HL-60 (cell line): ENCODE measurements around the gene ASCL2.

ENCODE experiments used
- DNase-seq, 2 experiments: peaks; one replicate each; pipeline ENCODE4 v3.0.0-alpha.2; 2010 to 2020; ENCODE audit warnings: low read depth in 1 of 2, low spot score in 1 of 2
- H3K27ac ChIP-seq: fragments of 250-450 bp; sonication (Bioruptor Pico); replicated peaks from 2 replicates; pipeline ENCODE4 v1.5.1; 2020; ENCODE audit warnings: mild to moderate bottlenecking, moderate library complexity
- H3K27me3 ChIP-seq: fragments of 250-450 bp; sonication (Bioruptor Pico); 2 replicates; pipeline ENCODE4 v1.5.1; 2021; ENCODE audit warnings: mild to moderate bottlenecking, moderate library complexity; ENCODE audit not compliant: insufficient read depth, poor library complexity, severe bottlenecking
- H3K4me3 ChIP-seq: replicated peaks from 2 replicates; pipeline ENCODE4 v1.5.1; 2011; ENCODE audit warnings: mild to moderate bottlenecking, control low read depth, low read length; ENCODE audit not compliant: insufficient read depth
- CTCF ChIP-seq: IDR thresholded peaks from one replicate; pipeline ENCODE4 v1.5.1; 2011; ENCODE audit warnings: low read length, control low read depth, inconsistent platforms; ENCODE audit not compliant: insufficient read depth
- GABPA ChIP-seq: IDR thresholded peaks from 2 replicates; pipeline ENCODE4 v1.6.1; 2012; ENCODE audit warnings: low read depth
- POLR2AphosphoS5 ChIP-seq: IDR thresholded peaks from 2 replicates; pipeline ENCODE4 v1.6.1; 2012; ENCODE audit warnings: low read depth
- REST ChIP-seq: IDR thresholded peaks from 2 replicates; pipeline ENCODE4 v1.6.1; 2012; ENCODE audit warnings: low read depth; ENCODE audit not compliant: insufficient replicate concordance
- SPI1 ChIP-seq: IDR thresholded peaks from 2 replicates; pipeline ENCODE4 v1.6.1; 2012; ENCODE audit warnings: low read depth, mild to moderate bottlenecking, borderline replicate concordance

ASCL2 gene

GRCh38 chr11:2273311-2273710 is 2.9 kb upstream of the ASCL2 start:
- Histone ChIP-seq H3K4me3 (no peak overlapping the region), H3K27me3 (peaks cover 19% of the 10 kb centered on the region), H3K27ac (no peak overlapping the region)
- TF ChIP-seq POLR2AphosphoS5 (no peak), CTCF (no peak), REST (no peak), GABPA (no peak), SPI1 (no peak)
- no peak for DNase-seq

DNA sequence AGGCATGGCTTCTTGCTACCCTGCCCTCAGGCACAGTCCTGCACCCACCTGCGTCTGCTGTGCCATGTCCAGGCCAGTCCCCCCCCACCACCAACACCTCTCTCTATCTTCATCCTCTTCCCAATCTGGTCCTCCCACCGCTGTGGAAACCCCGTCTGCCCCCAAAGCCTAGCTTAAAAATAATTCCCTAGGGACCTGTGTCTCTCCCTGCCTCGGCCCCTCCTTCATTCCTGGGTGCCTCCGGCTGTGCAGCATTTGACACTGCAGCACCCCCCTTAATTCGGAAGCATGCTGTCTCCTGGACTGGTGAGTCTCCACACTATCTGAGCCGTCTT is 2.5 kb upstream of the ASCL2 start:
- TF ChIP-seq SPI1: no peak
- no peak for TF ChIP-seq GABPA
- TF ChIP-seq CTCF: no peak
- no peak for TF ChIP-seq POLR2AphosphoS5
- no peak for TF ChIP-seq REST
- H3K27ac ChIP-seq: no peak overlapping the region
- DNase-seq: no peak
- no peak overlapping the region for H3K4me3 ChIP-seq
- peaks cover 19% of the 10 kb centered on the region for H3K27me3 ChIP-seq

DNA sequence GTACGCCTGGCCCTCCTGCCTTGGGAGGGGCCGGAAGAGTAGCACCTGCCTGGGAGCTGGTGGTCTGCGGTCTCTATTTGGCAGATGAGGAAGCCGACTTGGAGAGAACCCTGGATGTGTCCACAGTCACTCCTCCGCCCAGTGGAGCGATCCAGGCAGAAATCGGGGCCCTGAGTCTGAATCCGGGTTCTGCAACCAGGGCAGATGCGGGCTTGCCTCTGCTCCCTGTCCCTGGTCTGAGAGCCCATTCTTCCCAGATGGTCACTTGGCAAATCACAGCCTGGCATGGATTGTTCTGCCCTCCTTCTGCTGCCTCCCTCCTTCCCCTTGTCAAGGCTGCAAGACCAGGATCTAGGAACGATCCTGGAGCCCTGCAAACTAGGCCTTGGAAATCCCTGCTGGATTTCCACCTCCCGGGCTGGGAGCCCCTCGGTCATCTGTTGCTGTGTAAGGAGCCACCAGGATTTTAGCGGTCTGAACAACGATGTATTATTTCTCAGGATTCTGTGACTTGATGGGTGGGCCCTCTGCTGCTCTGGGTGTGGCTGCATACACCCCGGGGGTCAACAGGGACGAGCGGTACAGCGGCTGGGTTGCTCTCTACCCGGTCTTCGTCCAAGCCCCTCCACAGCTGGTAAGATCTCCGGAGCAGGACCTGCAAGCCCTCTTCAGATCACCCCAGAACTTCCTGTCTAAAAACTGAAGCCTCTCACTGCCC is 2.0 kb upstream of the ASCL2 start:
- Histone ChIP-seq H3K27me3 (peaks cover 19% of the 10 kb centered on the region), H3K4me3 (no peak overlapping the region), H3K27ac (no peak overlapping the region)
- no peak for TF ChIP-seq REST
- TF ChIP-seq CTCF: no peak
- no peak for TF ChIP-seq GABPA
- TF ChIP-seq SPI1: no peak
- TF ChIP-seq POLR2AphosphoS5: no peak
- no peak for DNase-seq
